DMS 273 treated with DMSO at 0.1 percent for 48 hours (cell line): ENCODE results near the gene PDE8A.
"Not testable (repeated sequence)": the region's sequence is repeated elsewhere in the genome, so short reads cannot be mapped to it uniquely, and the experiment has no call there.

Experiments
- DNase-seq: peaks from one replicate; lab custom pipeline; 2025; lab: John Stamatoyannopoulos, UW

Gene PDE8A

GRCh38 chr15:85010071-85010385 is 28.4 kb downstream of the PDE8A start:
- no peak for DNase-seq

- DNase-seq, result no peak
Measured at GRCh38 chr15:85010386-85011159, 28.9 kb downstream of the PDE8A start.

GRCh38 chr15:85011160-85011571 is 29.5 kb downstream of the PDE8A start:
- DNase-seq, result no peak

GRCh38 chr15:85011724-85012123 is 30.1 kb downstream of the PDE8A start:
- DNase-seq, result not testable (repeated sequence)

- DNase-seq, result no peak
Measured at GRCh38 chr15:85013785-85014184, 32.1 kb downstream of the PDE8A start.

GRCh38 chr15:85014932-85015331 is 33.3 kb downstream of the PDE8A start:
- no peak for DNase-seq

GRCh38 chr15:85016275-85016674 is 34.6 kb downstream of the PDE8A start:
- DNase-seq, result no peak

- no peak for DNase-seq
Measured at GRCh38 chr15:85019815-85020590, 38.3 kb downstream of the PDE8A start.

GRCh38 chr15:85021409-85021808 is 39.8 kb downstream of the PDE8A start:
- no peak for DNase-seq

- DNase-seq, result no peak
Measured at GRCh38 chr15:85022860-85023403, 41.3 kb downstream of the PDE8A start.

GRCh38 chr15:85024003-85024402 is 42.3 kb downstream of the PDE8A start:
- DNase-seq, result no peak

GRCh38 chr15:85024509-85025336 is 43.1 kb downstream of the PDE8A start:
- no peak for DNase-seq

- DNase-seq, result no peak
Measured at GRCh38 chr15:85025516-85026251, 44.0 kb downstream of the PDE8A start.

- no peak for DNase-seq
Measured at GRCh38 chr15:85026304-85027032, 44.8 kb downstream of the PDE8A start.

GRCh38 chr15:85027033-85027380 is 45.4 kb downstream of the PDE8A start:
- DNase-seq, result no peak

GRCh38 chr15:85027421-85027820 is 45.8 kb downstream of the PDE8A start:
- no peak for DNase-seq

- no peak for DNase-seq
Measured at GRCh38 chr15:85028416-85028815, 46.8 kb downstream of the PDE8A start.

- DNase-seq, result no peak
Measured at GRCh38 chr15:85029221-85029620, 47.6 kb downstream of the PDE8A start.

- DNase-seq, result no peak
Measured at GRCh38 chr15:85030301-85030929, 48.8 kb downstream of the PDE8A start.

GRCh38 chr15:85031086-85031943 is 49.7 kb downstream of the PDE8A start:
- DNase-seq, result no peak
